ENCODE measurements around the gene CYP39A1. TPM values are rescaled to one million over a fixed set of nuclear protein-coding genes. Genes with fewer than 3 reads are reported as not detected.

CYP39A1 gene
- polyA plus RNA-seq (ENCODE audit: low read depth in 6 of 6), result not detected

GRCh38 chr6:46652603-46653438 lies at the start of gene CYP39A1, which contains the start of gene SLC25A27:
CYP39A1 (minus strand) TSS chr6:46652818; CDS start chr6:46652582, 236 bp downstream.
SLC25A27 (plus strand) TSS chr6:46652975; CDS start chr6:46653193, 218 bp downstream.
- Mint-ChIP-seq H3K9me3 (no peaks in the 10 kb centered on the region), H3K27ac (peak within 1 kb of the TSS in 2 of 6 donors; percentile 35 to 91), H3K4me1 (peaks cover 10 to 13% (median 12%) of the 10 kb centered on the region in 3 donors), H3K36me3 (no peaks in the 10 kb centered on the region), H3K27me3 (peaks cover 25 to 49% (median 44%) of the 10 kb centered on the region in 3 donors), H3K4me3 (peak within 1 kb of the TSS; percentile 81 to 96 (median 88))
- ATAC-seq (ENCODE audit: low read depth in 2 of 2), result peak; percentile 99 to 100
- peak; percentile 79 for DNase-seq

- ATAC-seq (ENCODE audit: low read depth in 2 of 2) (no peak), DNase-seq (no peak)
- Mint-ChIP-seq H3K9me3 (no peaks in the 10 kb centered on the region), H3K27ac (no peak overlapping the region), H3K36me3 (no peaks in the 10 kb centered on the region), H3K4me1 (no peaks in the 10 kb centered on the region), H3K27me3 (peaks cover 17 to 25% (median 19%) of the 10 kb centered on the region in 3 donors), H3K4me3 (no peak overlapping the region)
These were observed 47.4 kb upstream of the CYP39A1 start for GRCh38 chr6:46699970-46700369.

- peaks cover 0 to 10% (median 0%) of the 10 kb centered on the region in 3 donors for H3K27me3 Mint-ChIP-seq
- DNase-seq (no peak), ATAC-seq (ENCODE audit: low read depth in 2 of 2) (no peak)
- no peak overlapping the region for H3K27ac Mint-ChIP-seq
- no peaks in the 10 kb centered on the region for H3K4me1 Mint-ChIP-seq
- H3K36me3 Mint-ChIP-seq, result no peaks in the 10 kb centered on the region
- H3K4me3 Mint-ChIP-seq, result no peak overlapping the region
- H3K9me3 Mint-ChIP-seq, result peaks cover 0 to 4% (median 0%) of the 10 kb centered on the region in 7 donors
These were observed 38.4 kb upstream of the CYP39A1 start for GRCh38 chr6:46690911-46691451.

GRCh38 chr6:46690141-46690755 lies 37.6 kb upstream of the CYP39A1 start:
- Mint-ChIP-seq H3K4me1 (no peaks in the 10 kb centered on the region), H3K4me3 (no peak overlapping the region), H3K27me3 (peaks cover 0 to 4% (median 0%) of the 10 kb centered on the region in 3 donors), H3K9me3 (peaks cover 0 to 4% (median 0%) of the 10 kb centered on the region in 7 donors), H3K36me3 (no peaks in the 10 kb centered on the region), H3K27ac (no peak overlapping the region)
- no peak for ATAC-seq (ENCODE audit: low read depth in 2 of 2)
- no peak for DNase-seq

GRCh38 chr6:46689657-46690056 lies 37.0 kb upstream of the CYP39A1 start:
- Mint-ChIP-seq H3K4me3 (no peak overlapping the region), H3K4me1 (no peaks in the 10 kb centered on the region), H3K9me3 (peaks cover 0 to 4% (median 0%) of the 10 kb centered on the region in 7 donors), H3K36me3 (no peaks in the 10 kb centered on the region), H3K27ac (no peak overlapping the region), H3K27me3 (peaks cover 0 to 4% (median 0%) of the 10 kb centered on the region in 3 donors)
- DNase-seq (no peak), ATAC-seq (ENCODE audit: low read depth in 2 of 2) (no peak)

- DNase-seq (no peak), ATAC-seq (ENCODE audit: low read depth in 2 of 2) (no peak)
- peaks cover 0 to 4% (median 0%) of the 10 kb centered on the region in 3 donors for H3K27me3 Mint-ChIP-seq
- no peak overlapping the region for H3K4me3 Mint-ChIP-seq
- H3K36me3 Mint-ChIP-seq, result no peaks in the 10 kb centered on the region
- no peaks in the 10 kb centered on the region for H3K4me1 Mint-ChIP-seq
- H3K9me3 Mint-ChIP-seq, result peaks cover 0 to 4% (median 0%) of the 10 kb centered on the region in 7 donors
- H3K27ac Mint-ChIP-seq, result no peak overlapping the region
These were observed 36.3 kb upstream of the CYP39A1 start for GRCh38 chr6:46688966-46689335.

- Mint-ChIP-seq H3K27ac (no peak overlapping the region), H3K27me3 (no peaks in the 10 kb centered on the region), H3K36me3 (no peaks in the 10 kb centered on the region), H3K9me3 (peaks cover 0 to 4% (median 0%) of the 10 kb centered on the region in 7 donors), H3K4me3 (no peak overlapping the region), H3K4me1 (no peaks in the 10 kb centered on the region)
- DNase-seq (no peak), ATAC-seq (ENCODE audit: low read depth in 2 of 2) (no peak)
These were observed 35.7 kb upstream of the CYP39A1 start for GRCh38 chr6:46688117-46688965.

GRCh38 chr6:46687619-46688097 lies 35.0 kb upstream of the CYP39A1 start, which contains the start of gene TDRD6:
TDRD6 (plus strand) TSS chr6:46687885; CDS start chr6:46688129, 244 bp downstream.
- Mint-ChIP-seq H3K9me3 (peaks cover 0 to 4% (median 0%) of the 10 kb centered on the region in 7 donors), H3K36me3 (no peaks in the 10 kb centered on the region), H3K4me1 (no peaks in the 10 kb centered on the region), H3K27me3 (no peaks in the 10 kb centered on the region), H3K4me3 (no peak within 1 kb of the TSS), H3K27ac (no peak within 1 kb of the TSS)
- ATAC-seq (ENCODE audit: low read depth in 2 of 2) (no peak), DNase-seq (no peak)

GRCh38 chr6:46684771-46685170 lies 32.2 kb upstream of the CYP39A1 start:
- ATAC-seq (ENCODE audit: low read depth in 2 of 2) (no peak), DNase-seq (no peak)
- Mint-ChIP-seq H3K4me1 (no peaks in the 10 kb centered on the region), H3K36me3 (no peaks in the 10 kb centered on the region), H3K27ac (peak overlapping the region in 1 of 6 donors; percentile 11), H3K27me3 (peaks cover 0 to 5% (median 0%) of the 10 kb centered on the region in 3 donors), H3K4me3 (no peak overlapping the region), H3K9me3 (peaks cover 0 to 4% (median 0%) of the 10 kb centered on the region in 7 donors)

- DNase-seq (no peak), ATAC-seq (ENCODE audit: low read depth in 2 of 2) (no peak)
- Mint-ChIP-seq H3K36me3 (no peaks in the 10 kb centered on the region), H3K27me3 (peaks cover 0 to 5% (median 0%) of the 10 kb centered on the region in 3 donors), H3K27ac (no peak overlapping the region), H3K4me3 (no peak overlapping the region), H3K9me3 (no peaks in the 10 kb centered on the region), H3K4me1 (peaks cover 0 to 3% (median 0%) of the 10 kb centered on the region in 3 donors)
These were observed 24.7 kb upstream of the CYP39A1 start for GRCh38 chr6:46677314-46677654.

- Mint-ChIP-seq H3K4me3 (no peak overlapping the region), H3K27ac (peak overlapping the region in 1 of 6 donors; percentile 1), H3K9me3 (no peaks in the 10 kb centered on the region), H3K36me3 (no peaks in the 10 kb centered on the region), H3K4me1 (peaks cover 0 to 3% (median 0%) of the 10 kb centered on the region in 3 donors), H3K27me3 (peaks cover 0 to 5% (median 0%) of the 10 kb centered on the region in 3 donors)
- DNase-seq (no peak), ATAC-seq (ENCODE audit: low read depth in 2 of 2) (no peak)
These were observed 24.1 kb upstream of the CYP39A1 start for GRCh38 chr6:46676604-46677313.

- peaks cover 0 to 3% (median 0%) of the 10 kb centered on the region in 3 donors for H3K4me1 Mint-ChIP-seq
- no peaks in the 10 kb centered on the region for H3K9me3 Mint-ChIP-seq
- H3K27ac Mint-ChIP-seq, result no peak overlapping the region
- ATAC-seq (ENCODE audit: low read depth in 2 of 2) (no peak), DNase-seq (no peak)
- no peaks in the 10 kb centered on the region for H3K27me3 Mint-ChIP-seq
- H3K4me3 Mint-ChIP-seq, result peak overlapping the region in 1 of 8 donors; percentile 6
- H3K36me3 Mint-ChIP-seq, result no peaks in the 10 kb centered on the region
These were observed 21.8 kb upstream of the CYP39A1 start for GRCh38 chr6:46674410-46674809.

Measured in naive B cell (primary cell).